ENCODE results near the gene SHISA9.

SHISA9 gene

DNA sequence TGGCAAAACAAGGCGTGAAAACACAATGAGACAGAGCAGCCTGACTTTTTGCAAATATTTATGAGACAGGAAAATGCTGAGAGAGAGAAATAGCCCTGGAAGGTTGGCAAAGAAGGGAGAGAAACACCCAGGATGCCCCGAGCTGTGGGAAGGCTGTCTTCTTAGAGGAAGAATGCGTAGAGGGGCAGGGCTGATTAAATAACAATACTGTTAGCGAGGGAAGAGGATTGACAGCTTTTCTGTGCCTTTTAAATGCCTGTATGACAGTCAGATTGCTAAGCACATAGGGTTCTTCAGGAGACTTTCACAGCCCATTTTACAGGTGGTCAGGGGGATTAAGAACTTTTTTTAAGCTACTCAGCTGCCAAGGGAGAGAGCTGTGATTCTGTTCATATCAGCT lies 219.2 kb downstream of the SHISA9 start:
- peak; percentile 69 for DNase-seq (ENCODE audit: low read depth, low spot score)

DNA sequence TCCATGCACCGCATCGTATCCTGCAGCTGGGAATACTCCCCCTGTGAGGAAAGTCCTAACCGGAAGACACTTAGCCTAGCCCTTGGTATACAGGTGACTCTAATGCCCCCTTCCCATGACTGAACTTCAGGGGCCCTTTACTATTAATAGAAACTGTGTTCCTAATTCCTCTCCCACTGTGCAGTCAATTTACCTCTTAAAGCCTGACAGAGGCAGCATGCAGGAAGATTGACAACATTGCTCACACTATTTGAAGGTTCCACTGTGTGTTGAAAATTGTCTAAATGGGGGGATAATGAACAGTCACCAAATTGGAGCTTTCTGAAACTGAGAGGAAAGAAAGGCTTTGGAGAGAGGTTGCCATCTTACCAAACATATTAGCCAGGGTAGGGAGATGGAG lies 222.6 kb downstream of the SHISA9 start:
- Histone ChIP-seq H3K4me3 (ENCODE audit: insufficient read length, low read depth) (no peak overlapping the region), H3K36me3 (ENCODE audit: insufficient read depth, insufficient read length, low read length) (no peaks in the 10 kb centered on the region), H3K4me1 (ENCODE audit: insufficient read depth, insufficient read length) (no peaks in the 10 kb centered on the region), H3K27me3 (ENCODE audit: insufficient read depth, insufficient read length) (no peaks in the 10 kb centered on the region), H3K9ac (ENCODE audit: insufficient read length, low read depth) (no peak overlapping the region), H3K9me3 (ENCODE audit: insufficient read depth, low read length) (peaks cover 6% of the 10 kb centered on the region; the same call in 1 of the 2 replicates)
- TF ChIP-seq SUZ12 (IDR thresholded peaks at IDR 0.05; ENCODE audit: extremely low read depth, insufficient read depth, insufficient read length) (no peak), YY1 (IDR thresholded peaks at IDR 0.05; ENCODE audit: insufficient read depth, insufficient read length) (no peak), ZNF274 (IDR thresholded peaks at IDR 0.05; ENCODE audit: low read depth, low read length) (no peak)
- no peak for DNase-seq (ENCODE audit: low read depth, low spot score)

More for the DNA sequence above, 219.2 kb downstream of the SHISA9 start:
- H3K27me3 ChIP-seq (ENCODE audit: insufficient read depth, insufficient read length) = no peaks in the 10 kb centered on the region
- peaks cover 7% of the 10 kb centered on the region; the same call in 1 of the 2 replicates for H3K9me3 ChIP-seq (ENCODE audit: insufficient read depth, low read length)
- H3K9ac ChIP-seq (ENCODE audit: insufficient read length, low read depth) = no peak overlapping the region
- TF ChIP-seq ZNF274 (IDR thresholded peaks at IDR 0.05; ENCODE audit: low read depth, low read length) = no peak
- no peak for TF ChIP-seq YY1 (IDR thresholded peaks at IDR 0.05; ENCODE audit: insufficient read depth, insufficient read length)
- no peak for TF ChIP-seq SUZ12 (IDR thresholded peaks at IDR 0.05; ENCODE audit: extremely low read depth, insufficient read depth, insufficient read length)
- no peaks in the 10 kb centered on the region for H3K36me3 ChIP-seq (ENCODE audit: insufficient read depth, insufficient read length, low read length)
- no peak overlapping the region for H3K4me3 ChIP-seq (ENCODE audit: insufficient read length, low read depth)
- no peaks in the 10 kb centered on the region for H3K4me1 ChIP-seq (ENCODE audit: insufficient read depth, insufficient read length)

DNA sequence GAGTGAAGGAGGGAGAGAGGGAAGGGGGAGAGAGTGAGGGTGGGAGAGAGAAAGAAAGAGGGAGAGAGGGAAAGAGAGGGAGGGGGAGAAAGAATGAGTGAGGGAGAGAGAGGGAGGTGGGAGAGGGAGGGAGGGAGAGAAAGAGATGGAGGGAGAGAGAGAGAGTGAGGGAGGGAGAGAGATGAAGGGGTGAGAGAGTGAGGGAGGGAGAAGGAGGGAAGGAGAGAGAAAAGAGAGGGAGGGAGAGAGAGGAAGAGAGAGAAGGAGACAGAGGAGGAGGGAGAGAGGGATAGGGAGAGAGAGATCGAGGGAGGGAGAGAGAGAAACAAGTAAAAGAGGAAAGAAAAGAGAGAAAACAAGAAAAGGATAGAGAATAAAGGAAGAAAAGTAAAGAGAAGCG lies 225.7 kb downstream of the SHISA9 start:
- no peak overlapping the region for H3K9ac ChIP-seq (ENCODE audit: insufficient read length, low read depth)
- peaks cover 2% of the 10 kb centered on the region for H3K4me1 ChIP-seq (ENCODE audit: insufficient read depth, insufficient read length)
- H3K4me3 ChIP-seq (ENCODE audit: insufficient read length, low read depth) = no peak overlapping the region
- TF ChIP-seq ZNF274 (IDR thresholded peaks at IDR 0.05; ENCODE audit: low read depth, low read length) = no peak
- TF ChIP-seq YY1 (IDR thresholded peaks at IDR 0.05; ENCODE audit: insufficient read depth, insufficient read length) = no peak
- TF ChIP-seq SUZ12 (IDR thresholded peaks at IDR 0.05; ENCODE audit: extremely low read depth, insufficient read depth, insufficient read length) = no peak
- H3K9me3 ChIP-seq (ENCODE audit: insufficient read depth, low read length) = peaks cover 6% of the 10 kb centered on the region; the same call in 1 of the 2 replicates
- no peaks in the 10 kb centered on the region for H3K36me3 ChIP-seq (ENCODE audit: insufficient read depth, insufficient read length, low read length)
- H3K27me3 ChIP-seq (ENCODE audit: insufficient read depth, insufficient read length) = no peaks in the 10 kb centered on the region
- DNase-seq (ENCODE audit: low read depth, low spot score) = no peak

GRCh38 chr16:13130586-13130985 lies 229.2 kb downstream of the SHISA9 start:
- Histone ChIP-seq H3K27me3 (ENCODE audit: insufficient read depth, insufficient read length) (no peaks in the 10 kb centered on the region), H3K4me1 (ENCODE audit: insufficient read depth, insufficient read length) (peaks cover 2% of the 10 kb centered on the region), H3K9me3 (ENCODE audit: insufficient read depth, low read length) (peaks cover 10% of the 10 kb centered on the region; the same call in 1 of the 2 replicates), H3K36me3 (ENCODE audit: insufficient read depth, insufficient read length, low read length) (no peaks in the 10 kb centered on the region), H3K9ac (ENCODE audit: insufficient read length, low read depth) (no peak overlapping the region), H3K4me3 (ENCODE audit: insufficient read length, low read depth) (no peak overlapping the region)
- TF ChIP-seq SUZ12 (IDR thresholded peaks at IDR 0.05; ENCODE audit: extremely low read depth, insufficient read depth, insufficient read length) (no peak), ZNF274 (IDR thresholded peaks at IDR 0.05; ENCODE audit: low read depth, low read length) (no peak), YY1 (IDR thresholded peaks at IDR 0.05; ENCODE audit: insufficient read depth, insufficient read length) (no peak)
- DNase-seq (ENCODE audit: low read depth, low spot score) = no peak

GRCh38 chr16:13134836-13135235 lies 233.4 kb downstream of the SHISA9 start:
- no peak for TF ChIP-seq YY1 (IDR thresholded peaks at IDR 0.05; ENCODE audit: insufficient read depth, insufficient read length)
- no peak for TF ChIP-seq SUZ12 (IDR thresholded peaks at IDR 0.05; ENCODE audit: extremely low read depth, insufficient read depth, insufficient read length)
- TF ChIP-seq ZNF274 (IDR thresholded peaks at IDR 0.05; ENCODE audit: low read depth, low read length) = no peak

GRCh38 chr16:13136901-13137300 lies 235.5 kb downstream of the SHISA9 start:
- TF ChIP-seq YY1 (IDR thresholded peaks at IDR 0.05; ENCODE audit: insufficient read depth, insufficient read length) (no peak), SUZ12 (IDR thresholded peaks at IDR 0.05; ENCODE audit: extremely low read depth, insufficient read depth, insufficient read length) (no peak), ZNF274 (IDR thresholded peaks at IDR 0.05; ENCODE audit: low read depth, low read length) (no peak)
- Histone ChIP-seq H3K27me3 (ENCODE audit: insufficient read depth, insufficient read length) (no peaks in the 10 kb centered on the region), H3K36me3 (ENCODE audit: insufficient read depth, insufficient read length, low read length) (no peaks in the 10 kb centered on the region), H3K4me1 (ENCODE audit: insufficient read depth, insufficient read length) (no peaks in the 10 kb centered on the region), H3K9me3 (ENCODE audit: insufficient read depth, low read length) (peaks cover 9% of the 10 kb centered on the region; the same call in 1 of the 2 replicates), H3K4me3 (ENCODE audit: insufficient read length, low read depth) (no peak overlapping the region), H3K9ac (ENCODE audit: insufficient read length, low read depth) (no peak overlapping the region)
- DNase-seq (ENCODE audit: low read depth, low spot score) = no peak

More at GRCh38 chr16:13134836-13135235, 233.4 kb downstream of the SHISA9 start:
- H3K36me3 ChIP-seq (ENCODE audit: insufficient read depth, insufficient read length, low read length) = no peaks in the 10 kb centered on the region
- H3K9me3 ChIP-seq (ENCODE audit: insufficient read depth, low read length) = peaks cover 9% of the 10 kb centered on the region; the same call in 1 of the 2 replicates
- no peak overlapping the region for H3K4me3 ChIP-seq (ENCODE audit: insufficient read length, low read depth)
- no peak overlapping the region for H3K9ac ChIP-seq (ENCODE audit: insufficient read length, low read depth)
- no peak for DNase-seq (ENCODE audit: low read depth, low spot score)
- H3K27me3 ChIP-seq (ENCODE audit: insufficient read depth, insufficient read length) = no peaks in the 10 kb centered on the region
- peaks cover 2% of the 10 kb centered on the region for H3K4me1 ChIP-seq (ENCODE audit: insufficient read depth, insufficient read length)

DNA sequence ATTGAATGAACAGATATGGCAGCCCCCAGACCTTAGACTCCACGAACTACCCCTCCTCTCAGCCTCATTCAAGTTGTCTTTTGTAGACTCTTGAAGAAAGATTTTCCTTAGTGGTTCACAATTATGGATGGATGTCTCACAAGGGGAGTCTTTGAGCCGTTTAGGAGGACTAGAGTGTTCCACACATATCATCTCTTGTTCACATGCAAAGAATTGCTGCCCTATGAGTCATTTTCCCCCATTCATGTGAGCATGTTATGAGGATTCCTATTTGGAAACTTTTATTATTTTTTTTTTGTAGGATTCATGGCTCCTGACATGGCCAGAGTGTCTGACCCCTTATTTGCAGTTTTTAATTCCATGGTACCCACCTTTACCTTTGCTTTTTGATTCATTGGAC lies 237.1 kb downstream of the SHISA9 start:
- TF ChIP-seq SUZ12 (IDR thresholded peaks at IDR 0.05; ENCODE audit: extremely low read depth, insufficient read depth, insufficient read length) = no peak
- TF ChIP-seq YY1 (IDR thresholded peaks at IDR 0.05; ENCODE audit: insufficient read depth, insufficient read length) = no peak
- TF ChIP-seq ZNF274 (IDR thresholded peaks at IDR 0.05; ENCODE audit: low read depth, low read length) = no peak
- Histone ChIP-seq H3K36me3 (ENCODE audit: insufficient read depth, insufficient read length, low read length) (no peaks in the 10 kb centered on the region), H3K4me1 (ENCODE audit: insufficient read depth, insufficient read length) (no peaks in the 10 kb centered on the region), H3K27me3 (ENCODE audit: insufficient read depth, insufficient read length) (no peaks in the 10 kb centered on the region), H3K4me3 (ENCODE audit: insufficient read length, low read depth) (no peak overlapping the region), H3K9ac (ENCODE audit: insufficient read length, low read depth) (no peak overlapping the region), H3K9me3 (ENCODE audit: insufficient read depth, low read length) (peaks cover 9% of the 10 kb centered on the region; the same call in 1 of the 2 replicates)
- no peak for DNase-seq (ENCODE audit: low read depth, low spot score)
